Panc1 (cell line): ENCODE measurements around the gene LPP.

Experiments used
- CTCF ChIP-seq: fragments of 450-650 bp; IDR thresholded peaks from 2 replicates; pipeline ENCODE4 v1.5.1; 2017; ENCODE audit warnings: mild to moderate bottlenecking
- REST ChIP-seq, 2 experiments: IDR thresholded peaks; 2 replicates each; pipeline ENCODE4 v1.6.1; 2011 to 2012; ENCODE audit warnings: low read depth in 2 of 2, control low read depth in 1 of 2, low read length in 1 of 2, mild to moderate bottlenecking in 1 of 2, moderate library complexity in 1 of 2; ENCODE audit not compliant: insufficient read depth in 1 of 2
- TCF7L2 ChIP-seq: IDR thresholded peaks from 2 replicates; pipeline ENCODE4 v1.6.1; 2011; ENCODE audit warnings: mild to moderate bottlenecking, low read depth, low read length, inconsistent platforms

GRCh38 chr3:188188911-188189310 is 35.0 kb downstream of the LPP start:
- TF ChIP-seq REST (IDR thresholded peaks at IDR 0.05; ENCODE audit: insufficient read depth in 1 of 2, low read depth in 2 of 2, low read length in 1 of 2): no peak
- TF ChIP-seq CTCF: no peak
- no peak for TF ChIP-seq TCF7L2
